Measurements from ENCODE around the gene ACY1.

The ACY1 gene

DNA sequence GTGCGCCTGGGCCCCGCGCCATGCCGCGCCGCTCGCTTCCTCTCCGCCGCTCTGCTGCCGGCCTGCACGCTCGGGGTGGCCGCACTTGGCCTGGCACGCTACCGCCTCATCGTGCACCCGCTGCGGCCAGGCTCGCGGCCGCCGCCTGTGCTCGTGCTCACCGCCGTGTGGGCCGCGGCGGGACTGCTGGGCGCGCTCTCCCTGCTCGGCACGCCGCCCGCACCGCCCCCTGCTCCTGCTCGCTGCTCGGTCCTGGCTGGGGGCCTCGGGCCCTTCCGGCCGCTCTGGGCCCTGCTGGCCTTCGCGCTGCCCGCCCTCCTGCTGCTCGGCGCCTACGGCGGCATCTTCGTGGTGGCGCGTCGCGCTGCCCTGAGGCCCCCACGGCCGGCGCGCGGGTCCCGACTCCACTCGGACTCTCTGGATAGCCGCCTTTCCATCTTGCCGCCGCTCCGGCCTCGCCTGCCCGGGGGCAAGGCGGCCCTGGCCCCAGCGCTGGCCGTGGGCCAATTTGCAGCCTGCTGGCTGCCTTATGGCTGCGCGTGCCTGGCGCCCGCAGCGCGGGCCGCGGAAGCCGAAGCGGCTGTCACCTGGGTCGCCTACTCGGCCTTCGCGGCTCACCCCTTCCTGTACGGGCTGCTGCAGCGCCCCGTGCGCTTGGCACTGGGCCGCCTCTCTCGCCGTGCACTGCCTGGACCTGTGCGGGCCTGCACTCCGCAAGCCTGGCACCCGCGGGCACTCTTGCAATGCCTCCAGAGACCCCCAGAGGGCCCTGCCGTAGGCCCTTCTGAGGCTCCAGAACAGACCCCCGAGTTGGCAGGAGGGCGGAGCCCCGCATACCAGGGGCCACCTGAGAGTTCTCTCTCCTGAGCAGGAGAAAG, 27.2 kb upstream of the ACY1 start:
- H3K36me3 Mint-ChIP-seq (ENCODE audit: low read depth), result no peaks in the 10 kb centered on the region
- peak; percentile 52 for DNase-seq
- ATAC-seq, result peak; percentile 81
- H3K4me1 Mint-ChIP-seq, result no peaks in the 10 kb centered on the region
- no peak overlapping the region for H3K27ac Mint-ChIP-seq
- peaks cover 34% of the 10 kb centered on the region for H3K27me3 Mint-ChIP-seq
- no peaks in the 10 kb centered on the region for H3K9me3 Mint-ChIP-seq
- no peak overlapping the region for H3K4me3 Mint-ChIP-seq

GRCh38 chr3:51957520-51958205, 25.7 kb upstream of the ACY1 start:
- Mint-ChIP-seq H3K4me3 (no peak overlapping the region), H3K27me3 (peaks cover 34% of the 10 kb centered on the region), H3K9me3 (no peaks in the 10 kb centered on the region), H3K27ac (no peak overlapping the region), H3K36me3 (ENCODE audit: low read depth) (no peaks in the 10 kb centered on the region), H3K4me1 (no peaks in the 10 kb centered on the region)
- DNase-seq, result no peak
- ATAC-seq, result no peak

DNA sequence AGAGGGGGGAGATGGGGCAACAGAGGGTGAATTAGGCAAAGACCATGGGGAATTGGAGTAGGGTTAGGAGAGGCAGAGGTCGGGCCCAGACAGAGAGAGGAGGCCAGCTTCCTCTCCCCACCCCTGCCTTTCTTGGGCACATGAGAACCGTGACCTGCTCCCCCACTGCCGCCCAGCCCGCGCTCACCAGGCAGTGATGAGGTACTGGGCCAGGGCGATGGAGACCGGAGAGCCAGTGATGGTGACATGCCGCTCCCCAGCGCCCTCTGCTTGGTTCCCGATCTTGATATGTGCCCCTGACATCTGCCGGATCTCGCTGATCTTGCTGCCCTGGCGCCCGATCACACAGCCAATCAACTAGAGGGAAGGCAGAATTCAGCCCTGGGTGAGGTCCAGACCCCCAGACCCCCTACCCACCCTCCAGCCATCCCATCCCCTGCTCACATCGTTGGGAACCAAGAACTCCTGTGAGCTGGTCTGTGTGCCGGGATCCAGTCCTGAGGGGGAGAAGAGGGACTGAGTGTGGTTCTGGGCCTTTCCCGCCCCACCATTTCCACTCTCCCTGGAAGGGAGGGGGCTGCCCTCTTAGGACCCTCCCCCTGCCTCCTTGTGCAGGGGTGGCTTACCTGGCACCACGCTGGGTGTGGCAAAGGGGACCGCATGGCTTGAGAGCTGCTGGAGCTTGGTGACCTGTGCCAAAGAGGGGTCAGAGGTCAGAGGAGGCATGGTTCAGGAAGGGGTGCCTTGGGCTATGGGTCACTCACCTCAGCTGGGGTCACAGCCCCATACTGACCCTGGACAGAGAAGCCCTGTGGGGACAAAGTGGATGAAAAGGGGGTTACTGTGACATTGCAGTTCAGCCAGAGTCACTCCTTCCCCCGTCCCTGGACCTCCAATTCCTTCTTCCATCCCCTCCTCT, 24.5 kb upstream of the ACY1 start:
- H3K27me3 Mint-ChIP-seq, result peaks cover 25% of the 10 kb centered on the region

DNA sequence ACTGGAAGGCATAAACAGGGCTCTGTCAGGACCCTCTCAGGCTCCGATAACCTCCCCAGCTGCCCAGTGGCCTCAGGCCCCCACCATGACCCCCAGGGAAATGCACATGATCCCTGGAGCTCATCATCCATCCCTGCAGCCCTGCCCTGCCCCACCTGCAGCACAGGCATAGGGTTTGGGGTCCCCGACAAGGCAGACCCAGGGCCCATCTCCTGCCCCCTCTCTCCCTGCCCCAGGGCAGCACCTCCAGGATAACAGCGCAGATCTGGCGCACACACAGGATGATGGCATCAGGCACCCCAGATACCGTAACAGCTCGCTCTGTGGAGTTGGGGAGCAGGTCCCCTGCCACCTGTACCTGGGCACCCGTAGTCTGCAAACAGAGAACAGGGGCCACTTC, 23.7 kb upstream of the ACY1 start:
- no peaks in the 10 kb centered on the region for H3K9me3 Mint-ChIP-seq
- no peak overlapping the region for H3K4me3 Mint-ChIP-seq
- H3K4me1 Mint-ChIP-seq, result no peaks in the 10 kb centered on the region
- no peaks in the 10 kb centered on the region for H3K36me3 Mint-ChIP-seq (ENCODE audit: low read depth)
- no peak for ATAC-seq
- H3K27ac Mint-ChIP-seq, result no peak overlapping the region
- DNase-seq, result no peak
- H3K27me3 Mint-ChIP-seq, result peaks cover 19% of the 10 kb centered on the region

More for the DNA sequence above, 24.5 kb upstream of the ACY1 start:
- no peak overlapping the region for H3K4me3 Mint-ChIP-seq
- ATAC-seq (no peak), DNase-seq (no peak)
- no peak overlapping the region for H3K27ac Mint-ChIP-seq
- H3K4me1 Mint-ChIP-seq, result no peaks in the 10 kb centered on the region
- H3K36me3 Mint-ChIP-seq (ENCODE audit: low read depth), result no peaks in the 10 kb centered on the region
- no peaks in the 10 kb centered on the region for H3K9me3 Mint-ChIP-seq

DNA sequence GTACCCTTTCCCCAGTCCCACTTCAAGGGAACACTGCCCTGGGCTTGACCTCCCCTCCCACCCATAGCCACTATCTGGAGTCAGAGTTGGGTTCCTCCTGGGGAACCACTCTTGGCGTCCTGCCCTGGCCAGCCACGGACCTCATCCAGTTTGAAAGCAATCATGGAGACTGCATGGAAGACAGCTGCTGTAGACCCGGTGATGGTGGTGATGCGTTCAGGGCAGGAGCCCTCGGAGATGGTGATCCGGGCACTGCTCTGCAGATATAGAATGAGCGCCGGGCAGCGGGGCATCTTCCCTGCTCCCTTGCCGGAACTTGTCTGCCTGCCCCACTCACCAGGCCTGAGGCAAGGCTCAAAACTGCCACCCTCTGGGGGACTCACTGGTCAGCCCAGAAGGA, 22.9 kb upstream of the ACY1 start:
- H3K27ac Mint-ChIP-seq, result no peak overlapping the region
- ATAC-seq (no peak), DNase-seq (no peak)
- H3K36me3 Mint-ChIP-seq (ENCODE audit: low read depth), result no peaks in the 10 kb centered on the region
- peaks cover 11% of the 10 kb centered on the region for H3K27me3 Mint-ChIP-seq
- no peaks in the 10 kb centered on the region for H3K9me3 Mint-ChIP-seq
- H3K4me3 Mint-ChIP-seq, result no peak overlapping the region
- H3K4me1 Mint-ChIP-seq, result no peaks in the 10 kb centered on the region

GRCh38 chr3:51961011-51961410, 22.3 kb upstream of the ACY1 start:
- Mint-ChIP-seq H3K4me1 (no peaks in the 10 kb centered on the region), H3K27me3 (peaks cover 11% of the 10 kb centered on the region), H3K36me3 (ENCODE audit: low read depth) (no peaks in the 10 kb centered on the region), H3K27ac (no peak overlapping the region), H3K9me3 (no peaks in the 10 kb centered on the region), H3K4me3 (no peak overlapping the region)
- ATAC-seq (no peak), DNase-seq (no peak)

GRCh38 chr3:51961602-51962569, 21.4 kb upstream of the ACY1 start:
- DNase-seq, result no peak
- H3K36me3 Mint-ChIP-seq (ENCODE audit: low read depth), result no peaks in the 10 kb centered on the region
- H3K27me3 Mint-ChIP-seq, result peaks cover 6% of the 10 kb centered on the region
- ATAC-seq, result no peak
- no peak overlapping the region for H3K27ac Mint-ChIP-seq
- no peak overlapping the region for H3K4me3 Mint-ChIP-seq
- no peaks in the 10 kb centered on the region for H3K9me3 Mint-ChIP-seq
- peaks cover 3% of the 10 kb centered on the region for H3K4me1 Mint-ChIP-seq

- ATAC-seq, result no peak
- Mint-ChIP-seq H3K36me3 (ENCODE audit: low read depth) (no peaks in the 10 kb centered on the region), H3K4me3 (no peak overlapping the region), H3K27ac (no peak overlapping the region), H3K4me1 (peaks cover 3% of the 10 kb centered on the region), H3K9me3 (no peaks in the 10 kb centered on the region), H3K27me3 (peaks cover 3% of the 10 kb centered on the region)
- DNase-seq, result no peak
These were observed 20.3 kb upstream of the ACY1 start for GRCh38 chr3:51962854-51963530.

DNA sequence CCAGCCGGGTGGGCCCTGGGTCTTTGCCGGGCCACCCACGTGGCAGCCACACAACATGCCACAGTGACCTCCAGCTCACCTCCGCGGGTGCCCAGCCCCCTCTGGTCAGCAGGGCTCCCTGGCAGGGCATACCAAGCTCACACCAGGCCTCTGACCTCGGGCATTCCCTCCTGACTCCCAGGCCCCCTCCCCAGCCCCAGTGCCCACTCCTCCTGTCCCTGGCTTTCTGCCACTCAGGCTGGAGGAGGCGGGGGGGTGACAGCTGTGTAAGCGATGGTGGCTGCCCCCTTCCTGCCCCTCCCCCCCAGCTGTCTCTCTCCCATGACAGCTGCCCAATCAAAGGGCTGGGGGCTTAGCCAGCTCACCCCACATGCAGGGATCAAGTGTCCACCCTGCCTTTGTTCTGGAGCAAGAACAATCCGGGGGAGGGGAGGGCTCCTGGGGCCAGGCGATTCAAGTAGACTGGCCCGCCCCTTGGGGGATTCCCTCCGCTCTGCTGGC, 19.3 kb upstream of the ACY1 start:
- ATAC-seq, result no peak
- H3K4me1 Mint-ChIP-seq, result peaks cover 7% of the 10 kb centered on the region
- H3K36me3 Mint-ChIP-seq (ENCODE audit: low read depth), result peaks cover 3% of the 10 kb centered on the region
- no peak for DNase-seq
- H3K9me3 Mint-ChIP-seq, result no peaks in the 10 kb centered on the region
- H3K27me3 Mint-ChIP-seq, result no peaks in the 10 kb centered on the region
- no peak overlapping the region for H3K4me3 Mint-ChIP-seq
- H3K27ac Mint-ChIP-seq, result no peak overlapping the region

DNA sequence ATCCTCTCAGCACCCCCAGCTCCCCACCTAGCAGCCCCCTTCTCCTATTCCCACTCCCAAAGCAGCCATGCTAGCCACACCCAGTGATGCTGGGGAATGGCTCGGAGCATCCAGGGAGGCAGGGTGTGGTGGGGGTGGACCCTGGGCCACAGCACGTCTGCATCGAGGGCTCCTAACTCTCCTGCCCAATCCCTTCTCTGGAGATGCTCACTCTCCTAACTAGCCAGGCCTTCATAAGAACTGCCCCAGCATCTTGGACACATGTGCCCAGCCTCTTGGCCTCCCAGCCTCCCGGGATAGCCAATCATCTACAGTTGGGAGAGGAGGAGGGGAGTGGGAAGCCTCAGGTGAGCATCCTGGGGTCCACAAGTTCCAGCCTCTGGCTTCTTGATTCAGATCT, 18.8 kb upstream of the ACY1 start:
- H3K27me3 Mint-ChIP-seq, result no peaks in the 10 kb centered on the region
- ATAC-seq, result no peak

DNA sequence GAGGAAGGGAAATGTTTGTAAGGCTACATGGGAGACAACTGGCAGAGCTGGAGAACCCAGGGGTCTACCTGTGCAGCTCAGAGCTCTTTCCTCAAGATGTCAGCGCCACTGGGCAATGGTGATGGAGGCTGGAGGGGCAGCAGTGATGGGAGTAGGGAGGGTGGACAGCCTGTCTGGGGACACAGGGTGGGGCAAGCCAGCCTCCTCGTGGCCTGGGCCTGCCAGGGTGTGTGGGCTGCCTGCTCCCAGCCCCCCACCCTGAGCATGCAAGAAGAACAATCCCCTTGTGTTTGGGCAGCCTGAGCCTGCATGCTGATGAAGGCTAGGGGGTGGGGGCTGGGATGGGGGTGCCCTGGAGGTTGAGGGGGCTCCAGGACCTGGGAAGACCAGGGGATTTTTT, 17.3 kb upstream of the ACY1 start:
- Mint-ChIP-seq H3K36me3 (ENCODE audit: low read depth) (peaks cover 4% of the 10 kb centered on the region), H3K4me1 (peaks cover 11% of the 10 kb centered on the region), H3K9me3 (no peaks in the 10 kb centered on the region), H3K27me3 (no peaks in the 10 kb centered on the region), H3K27ac (no peak overlapping the region), H3K4me3 (peak overlapping the region; percentile 36)
- ATAC-seq (no peak), DNase-seq (no peak)

More for the DNA sequence above, 18.8 kb upstream of the ACY1 start:
- peaks cover 9% of the 10 kb centered on the region for H3K4me1 Mint-ChIP-seq
- no peak overlapping the region for H3K27ac Mint-ChIP-seq
- no peak overlapping the region for H3K4me3 Mint-ChIP-seq
- H3K9me3 Mint-ChIP-seq, result no peaks in the 10 kb centered on the region
- peaks cover 4% of the 10 kb centered on the region for H3K36me3 Mint-ChIP-seq (ENCODE audit: low read depth)
- DNase-seq, result no peak

GRCh38 chr3:51966486-51966885, 16.8 kb upstream of the ACY1 start:
- Mint-ChIP-seq H3K27me3 (no peaks in the 10 kb centered on the region), H3K27ac (no peak overlapping the region), H3K36me3 (ENCODE audit: low read depth) (peaks cover 4% of the 10 kb centered on the region), H3K4me3 (peak overlapping the region; percentile 71), H3K4me1 (peaks cover 14% of the 10 kb centered on the region), H3K9me3 (no peaks in the 10 kb centered on the region)
- DNase-seq (no peak), ATAC-seq (no peak)

DNA sequence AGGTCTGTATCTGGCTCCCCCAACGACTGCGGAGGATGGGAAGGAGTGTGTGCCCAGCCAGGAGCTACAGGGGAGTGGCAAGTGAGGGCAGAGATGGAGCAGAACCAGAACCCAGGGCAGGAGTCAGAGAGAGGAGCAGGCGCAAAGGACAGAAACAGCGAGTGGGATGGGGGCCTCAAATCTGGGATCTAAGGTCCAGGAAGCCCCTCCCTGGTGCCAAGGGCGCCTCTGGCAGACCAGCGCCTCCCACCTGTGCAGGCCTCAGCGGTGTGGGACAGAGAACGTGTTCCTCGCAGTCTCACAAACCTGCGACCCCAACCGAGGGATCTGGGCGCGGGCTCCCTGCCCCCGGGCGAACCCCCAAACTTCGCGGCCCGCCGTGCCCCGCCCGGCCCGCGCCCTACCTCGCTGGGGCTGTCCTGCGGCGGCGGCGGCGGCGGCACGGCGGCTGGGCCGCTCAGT, 16.4 kb upstream of the ACY1 start:
- H3K4me3 Mint-ChIP-seq, result peak overlapping the region; percentile 71
- no peak overlapping the region for H3K27ac Mint-ChIP-seq
- peak; percentile 43 for DNase-seq
- H3K36me3 Mint-ChIP-seq (ENCODE audit: low read depth), result peaks cover 4% of the 10 kb centered on the region
- H3K27me3 Mint-ChIP-seq, result no peaks in the 10 kb centered on the region
- H3K4me1 Mint-ChIP-seq, result peaks cover 14% of the 10 kb centered on the region
- ATAC-seq, result peak; percentile 7
- no peaks in the 10 kb centered on the region for H3K9me3 Mint-ChIP-seq
